ENCODE measurements around the gene BAHCC1.
"Not testable (repeated sequence)": the region's sequence is repeated elsewhere in the genome, so short reads cannot be mapped to it uniquely, and the experiment has no call there.

The BAHCC1 gene

GRCh38 chr17:81394921-81395599 lies at the start of gene BAHCC1:
Gene BAHCC1, plus strand, starts transcription at chr17:81395457. Its CDS starts 4,283 bp downstream, at chr17:81399740.
- peak; percentile 95 for DNase-seq
- no peak for TF ChIP-seq POLR2A (IDR thresholded peaks at IDR 0.05; ENCODE audit: low read length)
- no peak for TF ChIP-seq GATA1 (IDR thresholded peaks at IDR 0.05; ENCODE audit: low read depth, low read length)

GRCh38 chr17:81346090-81346907 lies 49.0 kb upstream of the BAHCC1 start:
- DNase-seq = peak; percentile 90 to 92
- TF ChIP-seq GATA1 (IDR thresholded peaks at IDR 0.05; ENCODE audit: low read depth, low read length) (no peak), POLR2A (IDR thresholded peaks at IDR 0.05; ENCODE audit: low read length) (no peak)

GRCh38 chr17:81346908-81347349 lies 48.3 kb upstream of the BAHCC1 start:
- no peak for DNase-seq
- TF ChIP-seq GATA1 (IDR thresholded peaks at IDR 0.05; ENCODE audit: low read depth, low read length) = no peak
- no peak for TF ChIP-seq POLR2A (IDR thresholded peaks at IDR 0.05; ENCODE audit: low read length)

GRCh38 chr17:81347437-81347836 lies 47.8 kb upstream of the BAHCC1 start:
- no peak for DNase-seq
- TF ChIP-seq GATA1 (IDR thresholded peaks at IDR 0.05; ENCODE audit: low read depth, low read length) = no peak
- TF ChIP-seq POLR2A (IDR thresholded peaks at IDR 0.05; ENCODE audit: low read length) = no peak

- no peak for DNase-seq
- no peak for TF ChIP-seq GATA1 (IDR thresholded peaks at IDR 0.05; ENCODE audit: low read depth, low read length)
- no peak for TF ChIP-seq POLR2A (IDR thresholded peaks at IDR 0.05; ENCODE audit: low read length)
Observed at GRCh38 chr17:81348097-81349055, 46.9 kb upstream of the BAHCC1 start.

GRCh38 chr17:81349397-81350319 lies 45.6 kb upstream of the BAHCC1 start:
- DNase-seq = no peak
- TF ChIP-seq POLR2A (IDR thresholded peaks at IDR 0.05; ENCODE audit: low read length) = no peak
- no peak for TF ChIP-seq GATA1 (IDR thresholded peaks at IDR 0.05; ENCODE audit: low read depth, low read length)

GRCh38 chr17:81350320-81350890 lies 44.9 kb upstream of the BAHCC1 start:
- no peak for DNase-seq
- TF ChIP-seq GATA1 (IDR thresholded peaks at IDR 0.05; ENCODE audit: low read depth, low read length) = no peak
- TF ChIP-seq POLR2A (IDR thresholded peaks at IDR 0.05; ENCODE audit: low read length) = no peak

GRCh38 chr17:81351329-81352052 lies 43.8 kb upstream of the BAHCC1 start:
- DNase-seq = not testable (repeated sequence)

GRCh38 chr17:81352056-81352455 lies 43.2 kb upstream of the BAHCC1 start:
- DNase-seq = not testable (repeated sequence)

GRCh38 chr17:81354252-81354953 lies 40.9 kb upstream of the BAHCC1 start:
- DNase-seq = no peak
- TF ChIP-seq POLR2A (IDR thresholded peaks at IDR 0.05; ENCODE audit: low read length) = no peak
- no peak for TF ChIP-seq GATA1 (IDR thresholded peaks at IDR 0.05; ENCODE audit: low read depth, low read length)

GRCh38 chr17:81354954-81355347 lies 40.3 kb upstream of the BAHCC1 start:
- TF ChIP-seq POLR2A (IDR thresholded peaks at IDR 0.05; ENCODE audit: low read length) (no peak), GATA1 (IDR thresholded peaks at IDR 0.05; ENCODE audit: low read depth, low read length) (no peak)
- DNase-seq = no peak

GRCh38 chr17:81359218-81359617 lies 36.0 kb upstream of the BAHCC1 start:
- DNase-seq = no peak
- TF ChIP-seq GATA1 (IDR thresholded peaks at IDR 0.05; ENCODE audit: low read depth, low read length) (no peak), POLR2A (IDR thresholded peaks at IDR 0.05; ENCODE audit: low read length) (no peak)

GRCh38 chr17:81362001-81362400 lies 33.3 kb upstream of the BAHCC1 start:
- not testable (repeated sequence) for DNase-seq
